DND-41 (cell line): ENCODE data around the gene ACSM2B.
"Not testable (repeated sequence)": the region's sequence is repeated elsewhere in the genome, so short reads cannot be mapped to it uniquely, and the experiment has no call there.

Experiments
- EZH2 ChIP-seq: IDR thresholded peaks from 3 replicates; pipeline ENCODE4 v1.6.1; 2012; ENCODE audit warnings: borderline replicate concordance, low read depth, mild to moderate bottlenecking, moderate library complexity, low read length, inconsistent platforms; ENCODE audit not compliant: severe bottlenecking
- TF ChIP-seq, protein P1 (sequence below): IDR thresholded peaks from 2 replicates; pipeline ENCODE4 v1.5.1; 2012; ENCODE audit warnings: borderline replicate concordance, low read length, moderate library complexity, mild to moderate bottlenecking; ENCODE audit not compliant: poor library complexity, severe bottlenecking; ENCODE audit errors: extremely low read depth

DNA sequence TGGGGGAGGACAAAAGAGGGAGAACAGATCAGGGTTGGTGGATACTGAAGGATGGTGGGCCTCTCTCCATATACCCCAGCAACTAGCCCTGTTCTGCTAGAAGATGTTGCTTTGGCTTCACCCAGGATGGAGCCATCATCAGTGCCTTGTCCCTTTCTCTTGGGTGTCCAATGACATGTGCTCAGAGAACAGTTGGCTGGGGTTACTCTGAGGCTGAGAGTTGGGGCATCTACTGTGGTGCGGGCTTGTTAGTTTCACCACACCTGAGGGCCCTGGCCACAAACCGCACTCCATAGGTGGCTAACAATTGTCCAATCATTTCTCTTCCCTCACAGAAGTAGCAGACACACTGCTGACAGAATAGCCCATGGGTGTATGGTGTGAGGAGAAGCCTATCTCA, 18.9 kb upstream of the ACSM2B start:
- TF ChIP-seq, protein P1, sequence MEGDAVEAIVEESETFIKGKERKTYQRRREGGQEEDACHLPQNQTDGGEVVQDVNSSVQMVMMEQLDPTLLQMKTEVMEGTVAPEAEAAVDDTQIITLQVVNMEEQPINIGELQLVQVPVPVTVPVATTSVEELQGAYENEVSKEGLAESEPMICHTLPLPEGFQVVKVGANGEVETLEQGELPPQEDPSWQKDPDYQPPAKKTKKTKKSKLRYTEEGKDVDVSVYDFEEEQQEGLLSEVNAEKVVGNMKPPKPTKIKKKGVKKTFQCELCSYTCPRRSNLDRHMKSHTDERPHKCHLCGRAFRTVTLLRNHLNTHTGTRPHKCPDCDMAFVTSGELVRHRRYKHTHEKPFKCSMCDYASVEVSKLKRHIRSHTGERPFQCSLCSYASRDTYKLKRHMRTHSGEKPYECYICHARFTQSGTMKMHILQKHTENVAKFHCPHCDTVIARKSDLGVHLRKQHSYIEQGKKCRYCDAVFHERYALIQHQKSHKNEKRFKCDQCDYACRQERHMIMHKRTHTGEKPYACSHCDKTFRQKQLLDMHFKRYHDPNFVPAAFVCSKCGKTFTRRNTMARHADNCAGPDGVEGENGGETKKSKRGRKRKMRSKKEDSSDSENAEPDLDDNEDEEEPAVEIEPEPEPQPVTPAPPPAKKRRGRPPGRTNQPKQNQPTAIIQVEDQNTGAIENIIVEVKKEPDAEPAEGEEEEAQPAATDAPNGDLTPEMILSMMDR: not testable (repeated sequence)
- not testable (repeated sequence) for TF ChIP-seq EZH2
